ENCODE results near the gene PTRH1. TPM values are rescaled to one million over a fixed set of nuclear protein-coding genes. Genes with fewer than 3 reads are reported as not detected.
"Not testable (repeated sequence)": the region's sequence is repeated elsewhere in the genome, so short reads cannot be mapped to it uniquely, and the experiment has no call there.

Gene PTRH1
- total and polyA plus RNA-seq, 7 donors = 7.9 to 44.6 (median 21.8) TPM

DNA sequence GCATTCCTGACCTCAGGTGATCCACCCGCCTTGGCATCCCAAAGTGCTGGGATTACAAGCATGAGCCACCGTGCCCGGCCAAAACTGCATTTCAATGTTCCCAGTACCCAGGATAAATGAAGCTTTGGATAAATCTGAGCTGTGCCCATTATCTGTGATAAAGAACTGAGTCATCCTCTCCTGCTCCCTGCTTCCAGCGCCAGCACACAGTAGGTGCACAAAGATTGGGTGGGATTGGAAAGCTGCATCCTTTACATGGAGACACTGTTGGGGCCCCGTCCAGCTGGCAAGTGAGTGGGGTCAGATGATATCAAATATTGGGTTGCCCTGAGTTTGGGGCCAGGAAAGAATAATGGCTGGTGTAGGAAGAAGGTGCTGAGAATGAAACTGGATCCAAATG is 45.6 kb upstream of the PTRH1 start:
- intact Hi-C loops (cut with DNase I) = no loop called here
- Histone ChIP-seq H3K4me3 (peak overlapping the region; percentile 46), H3K27me3 (ENCODE audit: insufficient read depth in 3 of 3, low read length in 2 of 3) (peaks cover 0 to 14% (median 3%) of the 10 kb centered on the region in 3 donors), H3K36me3 (ENCODE audit: insufficient read depth in 1 of 2, low read depth in 1 of 2) (no peaks in the 10 kb centered on the region), H3K9me3 (no peaks in the 10 kb centered on the region), H3K4me1 (peaks cover 4% of the 10 kb centered on the region), H3K27ac (no peak overlapping the region)
- ATAC-seq (no peak), DNase-seq (no peak)
- TF ChIP-seq, protein P1, sequence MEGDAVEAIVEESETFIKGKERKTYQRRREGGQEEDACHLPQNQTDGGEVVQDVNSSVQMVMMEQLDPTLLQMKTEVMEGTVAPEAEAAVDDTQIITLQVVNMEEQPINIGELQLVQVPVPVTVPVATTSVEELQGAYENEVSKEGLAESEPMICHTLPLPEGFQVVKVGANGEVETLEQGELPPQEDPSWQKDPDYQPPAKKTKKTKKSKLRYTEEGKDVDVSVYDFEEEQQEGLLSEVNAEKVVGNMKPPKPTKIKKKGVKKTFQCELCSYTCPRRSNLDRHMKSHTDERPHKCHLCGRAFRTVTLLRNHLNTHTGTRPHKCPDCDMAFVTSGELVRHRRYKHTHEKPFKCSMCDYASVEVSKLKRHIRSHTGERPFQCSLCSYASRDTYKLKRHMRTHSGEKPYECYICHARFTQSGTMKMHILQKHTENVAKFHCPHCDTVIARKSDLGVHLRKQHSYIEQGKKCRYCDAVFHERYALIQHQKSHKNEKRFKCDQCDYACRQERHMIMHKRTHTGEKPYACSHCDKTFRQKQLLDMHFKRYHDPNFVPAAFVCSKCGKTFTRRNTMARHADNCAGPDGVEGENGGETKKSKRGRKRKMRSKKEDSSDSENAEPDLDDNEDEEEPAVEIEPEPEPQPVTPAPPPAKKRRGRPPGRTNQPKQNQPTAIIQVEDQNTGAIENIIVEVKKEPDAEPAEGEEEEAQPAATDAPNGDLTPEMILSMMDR (IDR thresholded peaks at IDR 0.05) = no peak
- WGBS, 3 donors = 58 to 61% (median 59%) methylated on average over 5 of the region's 5 CpGs

DNA sequence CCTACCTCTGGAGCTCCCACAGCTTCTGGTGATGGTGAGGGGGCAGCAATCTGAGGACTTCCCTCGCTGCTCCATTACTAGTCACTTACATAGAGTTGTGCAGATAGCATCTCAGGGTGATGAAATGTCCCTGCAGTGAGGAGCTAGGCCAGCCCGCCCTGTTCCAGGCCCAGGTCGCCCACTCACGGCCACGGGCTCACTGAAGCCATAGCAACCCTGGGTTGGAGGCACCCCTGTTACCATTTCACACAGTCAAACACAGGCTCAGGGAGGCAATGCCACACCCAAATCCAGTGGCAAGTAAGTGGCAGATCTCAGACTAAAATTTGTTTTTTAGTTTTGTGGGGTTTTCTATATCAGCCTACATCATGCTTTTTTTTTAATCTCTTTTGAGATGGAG is 43.4 kb upstream of the PTRH1 start:
- 73 to 82% (median 75%) methylated on average over 5 of the region's 5 CpGs for WGBS, 3 donors
- peaks cover 0 to 36% (median 8%) of the 10 kb centered on the region in 3 donors for H3K27me3 ChIP-seq (ENCODE audit: insufficient read depth in 3 of 3, low read length in 2 of 3)
- no peaks in the 10 kb centered on the region for H3K36me3 ChIP-seq (ENCODE audit: insufficient read depth in 1 of 2, low read depth in 1 of 2)
- peaks cover 4% of the 10 kb centered on the region for H3K4me1 ChIP-seq
- no peak for DNase-seq
- intact Hi-C loops (cut with DNase I) = no loop called here
- H3K4me3 ChIP-seq = no peak overlapping the region
- H3K9me3 ChIP-seq = no peaks in the 10 kb centered on the region
- no peak for ATAC-seq
- no peak overlapping the region for H3K27ac ChIP-seq
- TF ChIP-seq, protein P1 (IDR thresholded peaks at IDR 0.05) = no peak

DNA sequence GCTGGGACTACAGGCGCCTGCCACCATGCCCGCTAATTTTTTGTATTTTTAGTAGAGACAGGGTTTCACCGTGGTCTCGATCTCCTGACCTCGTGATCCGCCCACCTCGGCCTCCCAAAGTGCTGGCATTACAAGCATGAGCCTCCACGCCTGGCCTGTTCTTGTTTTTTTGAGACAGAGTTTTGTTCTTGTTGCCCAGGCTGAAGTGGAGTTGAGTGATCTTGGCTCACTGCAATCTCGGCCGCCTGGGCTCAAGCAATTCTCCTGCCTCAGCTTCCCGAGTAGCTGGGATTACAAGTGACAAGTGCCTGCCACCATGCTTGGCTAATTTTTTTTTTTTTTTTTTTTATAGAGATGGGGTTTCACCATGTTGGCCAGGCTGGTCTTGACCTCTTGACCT is 41.3 kb upstream of the PTRH1 start:
- H3K27ac ChIP-seq; H3K4me1 ChIP-seq; H3K9me3 ChIP-seq; DNase-seq; H3K4me3 ChIP-seq; ATAC-seq; intact Hi-C loops (cut with DNase I); H3K36me3 ChIP-seq (ENCODE audit: insufficient read depth in 1 of 2, low read depth in 1 of 2): not testable (repeated sequence)
- peaks cover 0 to 49% (median 15%) of the 10 kb centered on the region in 3 donors for H3K27me3 ChIP-seq (ENCODE audit: insufficient read depth in 3 of 3, low read length in 2 of 3)
- WGBS, 3 donors = 62 to 73% (median 69%) methylated on average over 11 of the region's 11 CpGs

DNA sequence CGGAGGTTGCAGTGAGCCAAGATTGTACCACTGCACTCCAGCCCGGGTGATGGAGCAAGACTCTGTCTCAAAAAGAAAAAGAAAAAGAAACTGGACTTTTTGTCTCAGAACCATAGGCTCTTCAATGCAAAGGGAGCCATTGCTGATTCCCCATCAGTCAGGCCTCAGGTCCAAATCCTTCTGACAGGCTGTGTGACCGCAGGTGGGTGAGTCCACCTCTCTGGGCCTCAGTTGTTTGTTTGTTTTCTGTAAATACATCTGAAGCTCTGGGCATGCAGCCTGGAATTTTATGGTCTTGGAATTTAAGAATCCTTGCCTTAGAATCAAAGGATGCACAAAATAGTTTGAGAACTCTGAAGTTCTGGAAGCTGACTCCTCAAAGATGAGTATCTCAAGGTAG is 40.8 kb upstream of the PTRH1 start:
- Histone ChIP-seq H3K36me3 (ENCODE audit: insufficient read depth in 1 of 2, low read depth in 1 of 2) (peaks cover 0 to under 1% of the 10 kb centered on the region in 2 donors), H3K4me3 (peak overlapping the region; percentile 43), H3K27me3 (ENCODE audit: insufficient read depth in 3 of 3, low read length in 2 of 3) (peaks cover 0 to 45% (median 14%) of the 10 kb centered on the region in 3 donors), H3K27ac (no peak overlapping the region), H3K9me3 (no peaks in the 10 kb centered on the region), H3K4me1 (no peaks in the 10 kb centered on the region)
- DNase-seq = no peak
- ATAC-seq = no peak
- intact Hi-C loops (cut with DNase I) = no loop called here
- TF ChIP-seq, protein P1 (IDR thresholded peaks at IDR 0.05) = no peak
- 86 to 95% (median 92%) methylated on average over 2 to 3 of the region's 3 CpGs for WGBS, 3 donors

DNA sequence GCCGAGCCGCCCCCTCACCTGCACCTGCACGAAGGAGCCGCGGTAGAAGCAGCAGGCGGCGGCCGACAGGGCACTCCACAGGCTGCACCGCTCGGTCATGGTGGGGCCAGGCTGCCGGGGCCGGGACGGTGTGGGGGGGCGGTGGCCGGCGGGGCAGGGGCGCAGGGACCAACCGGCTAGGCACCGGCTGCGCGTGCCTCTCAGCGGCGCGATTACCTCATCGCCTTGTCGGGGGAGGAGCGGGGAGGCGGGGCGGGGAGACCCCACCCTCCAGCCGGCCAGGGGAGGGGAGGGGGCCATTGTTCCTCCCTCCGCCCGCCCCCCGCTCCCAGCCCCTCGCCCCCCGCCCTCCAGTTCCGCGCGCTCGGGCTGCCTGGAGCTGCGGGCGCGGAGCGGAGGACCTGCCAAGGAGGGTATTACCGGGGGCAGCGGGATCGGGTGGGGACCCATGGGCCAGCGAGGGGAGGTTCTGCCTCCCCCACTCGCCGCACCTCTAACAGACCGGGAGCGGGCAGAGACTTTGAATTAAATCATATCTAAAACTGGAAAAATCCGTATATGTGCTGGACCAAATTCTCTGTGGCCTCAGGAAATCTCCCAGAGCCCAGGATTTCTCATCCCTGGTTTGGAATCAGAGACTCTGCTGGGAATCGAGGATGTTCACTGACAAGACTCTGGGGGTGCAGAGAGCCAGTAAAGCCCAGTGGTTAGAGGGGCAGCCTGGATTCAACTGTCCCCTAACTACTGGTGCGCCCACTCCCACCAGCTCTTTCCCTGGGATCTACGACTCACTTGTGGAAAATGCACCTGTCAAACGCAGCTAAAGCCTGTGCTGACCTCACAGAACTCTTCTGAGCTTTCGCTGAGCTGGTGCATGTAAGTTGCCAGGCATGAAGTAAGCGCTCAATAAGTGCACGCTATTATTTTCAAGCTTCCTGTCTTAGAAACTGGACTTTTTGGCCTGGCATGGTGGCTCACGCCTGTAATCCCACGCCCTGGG is 39.9 kb upstream of the PTRH1 start:
- H3K9me3 ChIP-seq = no peaks in the 10 kb centered on the region
- peaks cover 0 to 45% (median 14%) of the 10 kb centered on the region in 3 donors for H3K27me3 ChIP-seq (ENCODE audit: insufficient read depth in 3 of 3, low read length in 2 of 3)
- peak overlapping the region; percentile 43 for H3K4me3 ChIP-seq
- DNase-seq (no peak), ATAC-seq (peak in 3 of 4 donors; percentile 18 to 38 (median 21))
- H3K36me3 ChIP-seq (ENCODE audit: insufficient read depth in 1 of 2, low read depth in 1 of 2) = peaks cover 0 to 4% of the 10 kb centered on the region in 2 donors
- TF ChIP-seq, protein P1 (IDR thresholded peaks at IDR 0.05) = no peak
- intact Hi-C loops (cut with DNase I) = no loop called here
- 16 to 26% (median 22%) methylated on average over 30 to 60 of the region's 61 CpGs for WGBS, 3 donors
- no peak overlapping the region for H3K27ac ChIP-seq
- no peaks in the 10 kb centered on the region for H3K4me1 ChIP-seq
